Fibroblast of villous mesenchyme (primary cell): ENCODE results near the gene ZFAND5. TPM values are rescaled to one million over a fixed set of nuclear protein-coding genes. Genes with fewer than 3 reads are reported as not detected.

Experiments used
- DNase-seq: peaks from one replicate; pipeline ENCODE4 v3.0.0-alpha.2; 2010; ENCODE audit warnings: low read depth
- H3K4me3 ChIP-seq: 2 replicates; pipeline ENCODE4 v1.5.1; 2011; ENCODE audit warnings: low read depth, mild to moderate bottlenecking, low read length
- total RNA-seq: library from RNA; depleted of rRNA; stranded (reverse); fragments of >200 nt; gene quantifications from 2 replicates; pipeline ENCODE4 v1.2.3, GENCODE V29; 2012
- TF ChIP-seq, protein P1 (sequence below): IDR thresholded peaks from 2 replicates; pipeline ENCODE4 v1.5.1; 2012; ENCODE audit warnings: low read depth, mild to moderate bottlenecking, low read length; ENCODE audit not compliant: insufficient read depth

The ZFAND5 gene
- 206 and 366 TPM in 2 replicates for total RNA-seq

DNA sequence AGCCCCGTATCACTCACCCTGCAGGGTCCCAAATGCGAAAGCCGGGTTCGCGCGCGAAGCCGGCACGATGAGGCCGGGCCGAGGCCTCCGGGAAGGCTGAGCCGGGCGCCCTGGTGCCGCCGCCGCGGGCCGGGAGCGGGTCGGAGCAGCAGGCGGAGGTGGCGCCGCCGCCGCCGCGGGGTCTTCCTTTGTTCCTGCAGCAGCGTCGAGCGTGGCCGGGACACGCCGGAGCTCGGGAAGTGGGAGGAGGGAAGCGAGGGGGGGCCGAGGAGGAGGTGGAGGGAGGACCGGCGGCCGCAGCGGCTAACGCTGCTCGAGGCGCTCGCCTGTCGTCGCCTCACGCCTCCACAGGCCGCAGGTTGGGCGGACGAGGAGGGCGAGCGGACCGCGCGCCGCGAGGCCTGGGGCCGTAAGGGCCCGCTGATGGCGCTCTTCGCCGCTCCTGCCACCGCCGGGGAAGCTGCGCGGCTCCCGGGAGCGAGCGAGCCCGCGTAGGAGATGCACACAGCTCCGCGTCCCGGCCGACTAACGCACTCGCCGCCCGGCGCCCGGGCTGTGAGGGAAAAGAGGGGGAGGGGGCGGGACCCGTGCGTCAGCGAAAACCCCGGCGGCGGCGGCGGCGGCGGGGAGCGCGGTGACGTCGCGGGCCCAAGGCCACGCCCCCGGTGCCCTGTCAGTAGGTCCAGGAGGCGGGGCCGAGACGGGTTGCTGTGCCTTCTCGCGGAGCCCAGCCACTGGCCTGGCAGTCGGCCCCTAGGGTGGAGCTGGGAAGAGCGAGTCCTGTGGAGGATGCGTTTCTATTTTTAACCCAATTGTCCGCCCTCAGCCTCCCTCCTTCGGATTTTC, at the start of gene ZFAND5:
Gene ZFAND5, minus strand, starts transcription at position 530 of the 846 bp plus-strand sequence. CDS start 4,430 bp downstream, outside the sequence.
- TF ChIP-seq, protein P1, sequence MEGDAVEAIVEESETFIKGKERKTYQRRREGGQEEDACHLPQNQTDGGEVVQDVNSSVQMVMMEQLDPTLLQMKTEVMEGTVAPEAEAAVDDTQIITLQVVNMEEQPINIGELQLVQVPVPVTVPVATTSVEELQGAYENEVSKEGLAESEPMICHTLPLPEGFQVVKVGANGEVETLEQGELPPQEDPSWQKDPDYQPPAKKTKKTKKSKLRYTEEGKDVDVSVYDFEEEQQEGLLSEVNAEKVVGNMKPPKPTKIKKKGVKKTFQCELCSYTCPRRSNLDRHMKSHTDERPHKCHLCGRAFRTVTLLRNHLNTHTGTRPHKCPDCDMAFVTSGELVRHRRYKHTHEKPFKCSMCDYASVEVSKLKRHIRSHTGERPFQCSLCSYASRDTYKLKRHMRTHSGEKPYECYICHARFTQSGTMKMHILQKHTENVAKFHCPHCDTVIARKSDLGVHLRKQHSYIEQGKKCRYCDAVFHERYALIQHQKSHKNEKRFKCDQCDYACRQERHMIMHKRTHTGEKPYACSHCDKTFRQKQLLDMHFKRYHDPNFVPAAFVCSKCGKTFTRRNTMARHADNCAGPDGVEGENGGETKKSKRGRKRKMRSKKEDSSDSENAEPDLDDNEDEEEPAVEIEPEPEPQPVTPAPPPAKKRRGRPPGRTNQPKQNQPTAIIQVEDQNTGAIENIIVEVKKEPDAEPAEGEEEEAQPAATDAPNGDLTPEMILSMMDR, result no peak
- H3K4me3 ChIP-seq, result peak within 1 kb of the TSS; percentile 88
- DNase-seq, result peak; percentile 98

DNA sequence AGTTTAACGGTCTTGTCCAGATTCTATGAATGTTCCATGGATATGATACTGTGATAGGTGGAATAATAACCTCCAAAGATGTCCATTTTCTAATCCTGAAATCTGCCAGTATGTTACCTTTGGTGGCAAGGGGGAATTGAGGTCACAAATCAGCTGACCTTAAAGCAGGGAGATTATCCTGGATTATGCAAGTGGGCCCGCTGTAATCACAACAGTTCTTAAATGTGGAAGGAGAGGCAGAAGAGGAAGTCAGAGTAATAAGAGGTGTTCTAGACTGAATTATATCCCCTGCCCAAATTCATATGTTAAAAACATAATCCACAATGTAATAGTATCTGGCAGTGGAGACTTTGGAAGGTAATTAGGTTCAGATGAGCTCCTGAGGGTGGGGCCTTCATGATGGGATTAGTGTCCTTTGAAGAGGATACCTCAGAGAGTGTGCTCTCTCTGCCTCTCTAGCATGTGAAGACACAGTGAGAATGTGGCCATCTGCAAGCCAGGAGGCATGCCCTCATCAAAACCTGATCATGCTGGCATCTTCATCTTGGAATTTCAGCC, 47.6 kb upstream of the ZFAND5 start:
- no peak overlapping the region for H3K4me3 ChIP-seq
- TF ChIP-seq, protein P1, result no peak
- no peak for DNase-seq

GRCh38 chr9:72410214-72410613, 45.2 kb upstream of the ZFAND5 start:
- no peak for DNase-seq
- TF ChIP-seq, protein P1, result no peak
- no peak overlapping the region for H3K4me3 ChIP-seq

DNA sequence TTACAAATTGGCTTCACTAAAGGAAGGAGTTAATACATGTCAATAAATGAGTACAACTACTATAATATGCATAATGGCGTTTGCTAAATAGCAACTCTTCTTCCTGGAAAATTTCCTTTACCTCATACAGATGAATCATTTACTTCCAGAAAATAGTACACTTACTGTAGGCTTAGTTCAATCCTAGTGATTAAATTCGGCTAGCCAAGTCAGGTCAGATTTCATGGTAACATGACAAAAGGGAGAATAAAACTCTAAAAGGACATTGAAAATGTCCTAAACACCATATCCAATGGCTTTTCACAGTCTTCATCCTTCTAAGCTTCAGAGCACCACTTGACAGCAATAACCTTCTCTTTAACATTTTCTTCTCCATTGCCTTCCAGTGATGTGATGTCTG, 42.1 kb upstream of the ZFAND5 start:
- DNase-seq, result no peak
- no peak overlapping the region for H3K4me3 ChIP-seq
- TF ChIP-seq, protein P1, result no peak

DNA sequence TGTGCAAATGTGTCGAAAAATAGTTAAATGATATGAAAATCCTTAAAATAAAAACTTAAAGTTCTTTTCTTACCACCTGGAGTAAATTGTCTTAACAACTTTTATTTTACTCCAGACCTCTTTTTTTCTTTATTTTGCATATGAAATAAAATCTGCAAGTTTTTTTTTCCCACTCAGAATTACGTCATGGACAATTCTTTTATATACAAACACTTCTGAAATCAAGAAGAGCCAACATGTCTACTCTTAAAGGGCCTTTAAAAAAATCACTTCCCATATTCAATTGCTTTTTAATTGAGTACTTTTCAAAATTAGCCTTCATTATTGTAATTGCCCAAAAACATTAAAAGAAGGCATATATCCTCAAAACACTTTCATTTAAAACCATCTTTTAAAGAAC, 37.7 kb upstream of the ZFAND5 start:
- TF ChIP-seq, protein P1, result no peak
- H3K4me3 ChIP-seq, result no peak overlapping the region
- DNase-seq, result no peak

- H3K4me3 ChIP-seq, result no peak overlapping the region
- TF ChIP-seq, protein P1, result no peak
- DNase-seq, result no peak
Measured at GRCh38 chr9:72401396-72401795, 36.4 kb upstream of the ZFAND5 start.
